Stimulated activated CD8-positive, alpha-beta memory T cell treated with anti-CD3 and anti-CD28 coated beads, Interleukin-7, amount 100 ng/mL, for 4 hours (primary cell): Measurements from ENCODE around the gene SLC2A14.
A peak's percentile ranks its signal among the peaks of the same experiment; 100 is the strongest.
"Not testable (repeated sequence)": the region's sequence is repeated elsewhere in the genome, so short reads cannot be mapped to it uniquely, and the experiment has no call there.

Experiments
- DNase-seq, 2 donors: peaks; one replicate each; pipeline ENCODE4 v3.0.0-alpha.2; 2020; ENCODE audit warnings: low read depth in 2 of 2

SLC2A14 gene

DNA sequence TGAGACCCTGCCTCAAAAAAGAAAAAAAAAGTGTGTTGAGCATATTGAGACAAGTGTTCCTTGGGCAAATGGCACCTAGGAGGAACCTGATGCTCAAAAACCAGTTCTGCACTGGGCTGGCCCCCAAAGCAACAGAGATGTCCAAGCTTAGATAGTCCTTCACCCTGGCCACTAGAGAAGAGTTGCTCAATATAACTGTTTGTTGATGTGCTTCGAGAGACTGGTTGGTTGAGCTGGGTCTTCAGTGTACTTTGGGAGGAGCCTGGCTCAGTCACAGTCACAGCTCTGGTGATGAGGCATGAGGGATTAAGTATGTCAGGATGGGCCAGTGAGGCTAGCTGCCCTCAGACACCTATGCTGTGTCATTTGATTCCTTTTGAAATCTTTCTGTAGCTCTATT is 38.0 kb downstream of the SLC2A14 start:
- no peak for DNase-seq

DNA sequence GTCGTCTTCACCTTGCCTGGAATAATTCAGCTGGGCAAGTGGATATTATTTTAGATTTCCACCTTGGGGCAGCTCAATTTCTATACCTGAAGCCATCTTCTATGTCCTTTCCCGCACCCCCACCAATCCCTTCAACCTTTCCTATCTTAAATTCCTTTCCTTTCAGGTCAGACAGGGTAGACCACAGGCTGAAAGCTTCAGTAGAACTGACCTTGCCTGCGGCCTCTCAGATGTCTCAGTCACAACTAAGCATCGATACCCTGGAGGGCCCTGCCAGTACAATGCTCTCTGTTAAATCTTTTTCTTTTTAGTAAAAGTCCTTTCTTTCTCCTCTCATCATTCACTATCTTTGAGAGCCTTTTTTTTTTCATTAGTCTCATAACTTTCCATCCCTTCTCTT is 38.9 kb downstream of the SLC2A14 start:
- DNase-seq, result no peak

DNA sequence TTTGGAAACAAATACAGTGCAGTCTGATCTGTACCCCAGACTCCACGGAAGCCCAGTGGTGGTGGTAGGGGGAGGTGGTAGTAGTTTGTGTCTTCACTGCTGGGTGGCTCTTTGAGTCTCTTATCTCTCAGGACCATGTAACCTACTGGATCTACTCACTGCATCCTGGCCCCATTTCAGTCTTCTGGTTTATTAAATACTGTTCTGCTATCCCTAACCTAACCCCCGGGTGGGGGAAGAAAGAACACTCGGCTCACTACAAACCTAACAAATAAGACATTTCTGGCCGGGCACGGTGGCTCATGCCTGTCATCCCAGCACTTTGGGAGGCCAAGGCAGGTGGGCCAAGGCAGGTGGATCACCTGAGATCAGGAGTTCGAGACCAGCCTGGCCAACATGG is 39.5 kb downstream of the SLC2A14 start:
- not testable (repeated sequence) for DNase-seq

DNA sequence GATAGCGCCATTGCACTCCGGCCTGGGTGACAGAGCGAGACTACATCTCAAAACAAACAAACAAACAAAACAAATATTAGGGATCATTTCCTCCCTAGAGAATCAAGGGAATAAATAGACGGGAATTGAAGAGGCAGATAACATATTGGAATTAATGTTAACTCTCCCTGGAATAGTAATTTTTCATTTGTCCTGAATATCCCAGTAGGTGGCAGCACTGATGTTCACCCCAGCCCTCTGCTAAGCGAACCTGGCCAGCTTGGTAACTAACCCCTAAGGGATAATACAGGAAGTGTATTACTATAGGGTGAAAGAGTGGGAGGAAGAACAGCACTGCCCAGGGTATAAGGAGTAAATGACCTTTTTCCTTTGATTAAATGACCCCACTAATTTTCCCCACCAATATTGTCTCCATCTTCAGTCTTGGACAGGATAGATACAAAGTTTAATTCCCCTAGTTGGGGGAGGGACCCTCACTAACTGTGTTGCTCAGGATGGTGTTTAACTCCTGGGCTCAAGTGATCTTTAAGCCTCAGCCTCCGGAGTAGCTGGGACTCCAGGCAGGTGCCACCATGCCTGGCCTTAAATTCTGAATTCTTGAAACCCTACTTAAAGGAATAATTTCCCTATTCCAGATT is 40.5 kb downstream of the SLC2A14 start:
- no peak for DNase-seq

DNA sequence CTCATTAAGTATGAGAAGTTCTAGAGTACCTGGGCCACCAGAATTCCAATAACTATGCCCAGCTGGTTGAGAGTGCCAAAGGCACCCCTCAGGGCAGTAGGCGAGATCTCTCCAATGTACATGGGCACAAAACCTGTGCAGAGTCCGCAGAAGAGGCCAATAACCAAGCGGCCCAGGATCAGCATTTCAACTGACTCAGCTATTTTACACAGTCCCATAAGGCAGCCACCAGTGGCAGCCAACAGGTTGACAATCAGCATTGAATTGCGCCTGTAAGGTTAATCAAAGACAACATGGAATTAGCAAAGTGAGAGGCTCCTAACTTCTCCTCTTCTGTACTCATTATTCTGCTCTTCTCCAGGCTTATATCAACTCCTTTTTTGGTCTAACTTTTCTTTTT is 43.0 kb downstream of the SLC2A14 start:
- not testable (repeated sequence) for DNase-seq

DNA sequence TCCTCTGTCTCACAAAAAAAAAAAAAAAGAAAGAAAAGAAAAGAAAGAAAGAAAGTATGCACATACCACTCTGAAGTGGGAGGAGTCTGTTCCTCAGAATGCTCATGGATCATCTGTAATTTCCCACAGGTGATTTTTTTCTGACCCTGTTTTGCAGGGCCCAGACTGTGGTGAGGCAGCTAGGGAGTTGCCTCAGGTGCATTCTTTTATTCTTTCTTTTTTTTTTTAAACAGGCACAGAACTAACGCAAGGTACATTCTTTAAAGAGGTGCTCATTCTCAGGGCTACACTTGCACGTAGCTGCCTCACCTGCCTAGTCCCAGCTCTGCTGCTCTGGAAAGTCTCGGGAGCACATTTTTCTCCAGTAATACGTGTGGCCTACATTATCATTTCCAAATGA is 47.0 kb downstream of the SLC2A14 start:
- DNase-seq, result not testable (repeated sequence)

DNA sequence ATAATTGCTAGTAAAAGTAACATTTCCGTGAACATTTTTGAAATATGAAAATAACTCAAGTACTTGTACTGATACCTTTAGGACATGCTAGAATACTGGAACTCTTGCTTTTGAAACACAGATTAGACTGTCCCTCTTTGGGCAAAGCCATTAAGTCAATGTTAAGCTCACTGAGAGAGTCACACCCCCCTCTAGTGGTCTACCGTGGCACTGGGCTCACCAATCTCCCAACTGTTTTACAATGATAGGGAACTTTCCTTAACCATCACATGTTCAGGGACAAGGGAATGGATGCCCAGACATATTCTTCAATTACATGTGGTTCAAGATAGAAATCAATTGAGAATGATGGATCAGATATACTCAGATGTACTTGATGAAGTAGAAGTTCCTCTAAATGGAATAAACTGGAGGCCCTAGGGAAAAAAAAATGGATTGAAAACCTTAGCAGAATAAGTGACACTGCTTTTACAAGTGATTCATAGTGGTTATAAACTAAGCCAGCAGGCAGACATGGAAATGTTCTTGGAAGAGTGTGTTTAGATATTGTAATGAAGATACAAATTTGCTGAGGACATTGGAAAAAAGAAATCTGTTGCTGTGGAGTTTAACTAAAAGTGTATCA is 65.7 kb downstream of the SLC2A14 start:
- peak; percentile 17 to 18 for DNase-seq

DNA sequence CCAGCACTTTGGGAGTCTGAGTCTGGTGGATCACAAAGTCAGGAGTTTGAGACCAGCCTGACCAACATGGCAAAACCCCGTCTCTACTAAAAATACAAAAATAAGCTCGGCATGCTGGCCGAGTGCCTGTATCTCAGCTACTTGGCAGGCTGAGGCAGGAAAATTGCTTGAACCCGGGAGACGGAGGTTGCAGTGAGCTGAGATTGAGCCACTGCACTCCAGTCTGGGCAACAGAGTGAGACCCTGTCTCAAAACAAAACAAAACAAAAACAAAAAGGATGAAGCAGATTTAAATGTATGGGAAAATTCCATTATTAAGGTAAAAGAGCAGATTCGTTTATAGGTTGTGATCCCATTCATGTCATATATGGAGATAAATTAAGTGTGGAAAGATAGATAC is 66.4 kb downstream of the SLC2A14 start:
- DNase-seq, result not testable (repeated sequence)

DNA sequence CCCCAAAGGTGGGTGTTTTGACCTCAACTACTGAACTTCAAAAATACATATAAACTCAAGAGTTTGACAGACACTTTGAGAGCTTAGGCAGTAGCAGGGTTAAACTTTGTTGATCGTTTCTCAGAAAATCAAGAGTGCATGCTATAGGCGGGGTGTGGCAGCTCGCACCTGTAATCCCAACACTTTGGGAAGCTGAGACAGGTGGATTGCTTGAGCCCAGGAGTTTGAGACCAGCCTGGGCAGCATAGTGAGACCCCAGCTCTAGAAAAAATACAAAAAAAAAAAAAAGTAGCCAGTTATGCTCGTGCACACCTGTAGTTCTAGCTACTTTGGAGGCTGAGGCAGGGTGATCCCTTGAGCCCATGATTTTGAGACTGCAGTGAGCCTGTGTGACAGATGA is 71.3 kb downstream of the SLC2A14 start:
- no peak for DNase-seq

DNA sequence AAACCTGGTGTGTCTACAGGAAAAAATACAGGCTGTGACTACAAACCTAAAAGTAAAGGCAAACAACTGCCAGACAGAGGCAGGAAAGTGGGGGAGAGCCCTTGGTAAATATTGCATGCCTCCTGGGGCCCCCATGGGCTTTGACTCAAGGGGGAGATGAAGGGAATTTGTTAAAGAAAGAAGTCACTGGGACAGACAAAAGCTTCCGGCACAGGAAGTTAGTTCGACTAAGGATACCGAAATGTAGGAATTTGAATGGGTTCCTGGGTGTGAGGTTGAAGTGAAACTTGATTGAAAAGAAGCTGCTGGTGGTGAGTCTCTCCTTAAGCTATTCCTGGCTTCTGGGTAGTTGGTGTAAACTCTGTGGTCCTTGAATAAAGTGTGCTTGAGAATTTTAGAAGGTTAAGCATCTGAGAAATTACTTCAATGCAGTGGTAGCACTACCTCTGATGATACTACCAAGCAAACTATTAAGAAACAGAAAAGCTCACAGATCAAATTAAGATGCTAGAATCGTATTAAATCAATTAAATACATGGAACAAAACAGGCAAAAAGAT is 73.9 kb downstream of the SLC2A14 start:
- DNase-seq, result not testable (repeated sequence)

DNA sequence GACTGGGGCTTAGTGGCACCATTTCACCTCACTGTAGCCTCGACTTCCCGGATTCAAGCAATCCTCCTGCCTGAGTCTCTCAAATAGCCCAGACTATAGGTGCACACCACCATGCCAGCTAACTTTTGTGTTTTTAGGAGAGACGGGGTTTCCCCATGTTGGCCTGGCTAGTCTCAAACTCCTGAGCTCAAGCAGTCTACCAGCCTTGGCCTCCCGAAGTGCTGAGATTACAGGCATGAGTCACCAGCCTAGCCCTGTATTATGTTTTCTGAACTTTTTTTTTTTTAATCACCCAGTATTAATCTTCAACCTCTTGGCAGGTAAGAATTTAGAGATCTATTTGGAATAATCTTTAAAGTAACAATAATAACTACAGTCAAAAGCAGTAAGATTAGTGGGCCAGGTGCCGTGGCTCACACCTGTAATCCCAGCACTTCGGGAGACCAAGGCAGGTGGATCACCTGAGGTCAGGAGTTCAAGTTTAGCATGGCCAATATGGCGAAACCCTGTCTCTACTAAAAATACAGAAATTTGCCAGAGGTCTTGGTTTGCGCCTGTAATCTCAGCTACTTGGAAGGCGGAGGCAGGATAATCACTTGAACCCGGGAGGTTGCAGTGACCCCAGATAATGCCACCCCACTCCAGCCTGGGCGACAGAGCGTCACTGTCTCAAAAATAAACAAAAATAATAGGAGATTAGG is 74.9 kb downstream of the SLC2A14 start:
- no peak for DNase-seq

DNA sequence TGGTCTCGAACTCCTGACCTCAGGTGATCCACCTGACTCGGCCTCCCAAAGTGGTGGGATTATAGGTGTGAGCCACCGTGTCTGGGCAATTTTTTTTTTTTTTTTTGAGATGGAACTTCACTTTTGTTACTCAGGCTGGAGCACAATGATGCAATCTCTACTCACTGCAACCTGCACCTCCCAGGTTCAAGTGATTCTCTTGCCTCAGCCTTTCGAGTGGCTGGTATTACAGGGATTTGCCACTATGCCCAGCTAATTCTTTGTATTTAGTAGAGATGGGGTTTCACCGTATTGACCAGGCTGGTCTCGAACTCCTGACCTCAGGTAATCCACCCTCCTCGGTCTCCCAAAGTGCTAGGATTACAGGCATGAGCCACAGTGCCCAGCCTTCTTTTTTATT is 75.4 kb downstream of the SLC2A14 start:
- DNase-seq, result not testable (repeated sequence)

DNA sequence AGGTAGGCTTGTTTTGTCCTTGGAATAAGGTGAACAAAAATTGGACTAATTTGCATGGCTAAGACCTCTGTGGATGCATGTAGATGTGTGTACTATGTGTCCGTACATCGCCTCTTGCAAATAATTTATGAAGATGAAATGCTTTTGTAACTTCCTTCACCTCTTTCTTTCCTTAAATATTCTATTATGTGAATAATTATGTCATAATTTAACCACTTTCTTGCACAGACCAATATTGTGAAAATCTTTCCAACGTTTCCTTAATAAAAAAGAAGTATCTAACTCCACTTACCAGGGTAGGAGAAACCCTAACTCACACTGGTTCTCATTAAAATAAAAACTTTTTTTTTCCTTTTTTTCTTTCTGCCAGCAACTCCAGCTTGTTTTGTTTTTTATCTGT is 79.5 kb downstream of the SLC2A14 start:
- DNase-seq, result no peak

DNA sequence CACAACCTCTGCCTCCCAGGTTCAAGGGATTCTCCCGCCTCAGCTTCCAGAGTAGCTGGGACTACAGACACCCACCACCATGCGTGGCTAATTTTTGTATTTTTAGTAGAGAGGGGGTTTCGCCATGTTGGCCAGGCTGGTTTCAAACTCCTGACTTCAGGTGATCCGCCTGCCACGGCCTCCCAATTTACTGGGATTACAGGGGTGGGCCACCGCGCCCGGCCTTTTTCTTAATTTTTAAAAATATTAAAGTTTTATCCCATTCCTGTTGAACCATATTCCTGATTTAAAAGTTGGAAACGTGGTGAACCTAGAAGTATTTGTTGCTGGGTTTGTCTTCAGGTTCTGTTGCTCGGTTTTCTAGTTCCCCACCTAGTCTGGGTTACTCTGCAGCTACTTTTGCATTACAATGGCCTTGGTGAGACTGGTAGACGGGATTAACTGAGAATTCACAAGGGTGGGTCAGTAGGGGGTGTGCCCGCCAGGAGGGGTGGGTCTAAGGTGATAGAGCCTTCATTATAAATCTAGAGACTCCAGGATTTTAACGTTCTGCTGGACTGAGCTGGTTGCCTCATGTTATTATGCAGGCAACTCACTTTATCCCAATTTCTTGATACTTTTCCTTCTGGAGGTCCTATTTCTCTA is 83.7 kb downstream of the SLC2A14 start, which contains the start of gene NANOG:
Gene NANOG (plus strand): TSS at position 519 of the 645 bp plus-strand sequence. CDS start 213 bp downstream, outside the sequence.
- not testable (repeated sequence) for DNase-seq

DNA sequence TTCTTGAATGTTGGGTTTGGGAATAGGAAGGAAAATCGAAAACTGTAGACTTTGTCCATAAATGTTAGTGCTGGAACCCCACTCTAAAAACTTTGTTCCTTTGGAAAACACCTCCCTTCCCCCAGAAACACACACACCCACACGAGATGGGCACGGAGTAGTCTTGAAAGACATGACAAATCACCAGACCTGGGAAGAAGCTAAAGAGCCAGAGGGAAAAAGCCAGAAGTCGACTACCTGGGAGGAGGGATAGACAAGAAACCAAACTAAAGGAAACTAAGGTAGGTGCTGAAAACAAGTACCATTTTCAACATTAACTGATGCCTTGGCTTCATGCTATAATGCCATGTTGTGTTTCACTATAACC is 84.4 kb downstream of the SLC2A14 start:
- no peak for DNase-seq

DNA sequence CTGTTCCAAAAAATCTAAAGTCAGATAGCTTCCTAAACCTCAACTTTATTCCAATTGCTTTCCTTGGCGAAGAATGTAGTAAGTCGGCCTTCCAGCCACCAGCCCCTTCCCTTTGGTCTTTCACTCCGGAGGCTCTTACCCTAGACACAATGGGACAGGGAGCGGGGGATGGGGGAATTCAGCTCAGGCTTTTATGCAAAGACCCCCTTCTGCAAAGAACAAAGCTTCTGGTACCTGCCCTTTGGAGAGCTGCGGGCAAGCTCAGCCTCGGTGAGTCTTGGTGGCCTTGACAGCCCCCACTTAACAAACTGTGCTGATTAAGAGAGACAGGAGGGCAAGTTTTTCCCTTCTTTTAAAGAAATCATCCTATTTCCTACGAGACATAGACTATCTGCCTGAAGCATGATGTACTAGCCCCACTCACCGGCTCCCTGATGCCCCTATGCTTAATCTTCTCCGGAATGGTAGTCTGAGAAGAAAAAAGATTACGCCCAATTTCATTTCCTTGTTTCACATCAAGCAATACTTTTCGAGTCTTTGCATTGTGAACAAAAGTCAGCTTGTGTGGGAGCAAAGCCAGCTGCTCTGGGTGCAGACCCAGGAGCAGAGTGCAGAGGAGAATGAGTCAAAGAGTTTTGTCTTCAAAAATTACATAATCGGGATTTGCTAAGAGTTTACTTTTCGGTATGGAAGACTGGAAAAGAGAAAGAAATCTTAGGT is 85.0 kb downstream of the SLC2A14 start:
- DNase-seq, result no peak

DNA sequence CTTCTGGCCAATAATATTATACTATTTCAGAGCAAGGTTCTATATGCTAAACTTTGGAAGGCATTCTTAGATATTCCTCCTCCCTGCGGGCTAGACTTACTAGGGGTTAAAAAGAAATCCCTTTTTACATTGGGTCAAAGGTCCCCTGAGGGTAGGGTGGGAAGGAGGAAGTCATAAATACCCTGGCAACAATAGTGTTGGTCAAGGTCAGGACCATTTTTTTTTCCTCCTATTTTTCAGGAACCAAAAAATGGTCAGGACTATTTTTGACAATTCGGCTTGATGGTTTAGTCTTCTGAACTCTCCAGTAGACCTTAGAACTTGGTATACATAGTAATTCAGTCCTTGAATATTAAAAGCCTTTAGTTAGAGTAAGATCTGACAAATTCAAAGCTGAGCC is 88.0 kb downstream of the SLC2A14 start:
- no peak for DNase-seq

DNA sequence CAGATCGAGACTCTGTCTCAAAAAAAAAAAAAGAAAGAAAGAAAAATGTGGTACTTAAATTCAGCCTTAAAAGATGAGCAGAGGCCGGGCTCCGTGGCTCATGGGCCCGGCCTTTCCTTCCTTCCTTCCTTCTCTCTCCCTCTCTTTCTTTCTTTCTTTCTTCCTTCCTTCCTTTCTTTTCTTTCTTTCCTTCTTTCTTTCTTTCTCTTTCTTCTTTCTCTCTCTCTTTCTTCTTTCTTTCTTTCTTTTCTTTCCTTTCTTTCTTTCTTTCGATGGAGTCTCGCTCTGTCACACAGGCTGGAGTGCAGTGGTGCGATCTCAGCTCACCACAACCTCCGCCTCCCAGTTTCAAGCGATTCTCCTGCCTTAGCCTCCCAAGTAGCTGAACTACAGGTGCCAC is 89.3 kb downstream of the SLC2A14 start:
- DNase-seq, result not testable (repeated sequence)

DNA sequence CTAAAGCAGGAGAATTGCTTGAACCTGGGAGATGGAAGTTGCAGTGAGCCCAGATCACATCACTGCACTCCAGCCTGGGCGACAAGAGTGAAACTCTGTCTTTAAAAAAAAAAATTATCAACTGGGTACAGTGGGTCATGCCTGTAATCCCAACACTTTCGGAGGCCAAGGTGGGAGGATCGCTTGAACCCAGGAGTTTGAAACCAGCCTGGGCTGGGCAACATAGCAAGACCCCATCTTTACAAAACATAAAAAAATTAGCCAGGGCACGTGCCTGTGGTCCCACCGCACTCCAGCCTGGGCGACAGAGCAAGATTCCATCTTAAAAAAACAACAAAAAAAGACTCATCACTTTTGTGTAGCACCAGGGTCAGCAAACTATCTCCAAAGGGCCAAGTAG is 90.7 kb downstream of the SLC2A14 start:
- no peak for DNase-seq

DNA sequence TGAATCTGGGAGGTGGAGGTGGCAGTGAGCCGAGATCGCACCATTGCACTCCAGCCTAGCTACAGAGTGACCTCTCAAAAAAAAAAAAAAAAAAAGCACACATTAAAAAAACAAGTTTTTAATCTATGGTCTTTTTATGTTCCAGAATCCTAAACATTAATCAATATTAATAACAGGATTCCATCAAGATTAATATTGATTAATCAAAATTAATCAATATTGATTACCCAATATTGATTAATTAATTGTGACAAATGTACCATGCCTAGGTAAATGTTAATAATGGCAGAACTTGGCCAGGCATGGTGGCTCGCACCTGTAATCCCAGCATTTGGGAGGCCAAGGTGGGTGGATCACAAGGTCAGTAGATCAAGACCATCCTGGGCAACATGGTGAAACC is 91.4 kb downstream of the SLC2A14 start:
- DNase-seq, result no peak

DNA sequence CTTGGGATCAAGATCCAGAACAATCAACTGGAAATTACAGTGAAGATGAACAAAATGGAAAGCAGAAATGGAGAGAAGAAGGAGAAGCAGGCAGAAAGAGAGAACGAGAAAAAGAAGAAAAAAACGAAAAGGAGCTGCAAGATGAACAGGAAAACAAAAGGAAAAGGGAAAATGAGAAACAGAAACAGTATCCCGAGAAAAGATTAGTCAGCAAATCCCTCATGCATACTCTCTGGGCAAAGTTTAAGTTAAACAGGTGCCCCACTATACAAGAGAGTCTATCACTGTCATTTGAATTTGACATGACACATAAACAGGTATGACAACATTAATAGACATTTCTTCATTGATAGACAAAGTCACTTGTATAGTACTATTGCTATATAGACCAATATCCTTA is 102.7 kb downstream of the SLC2A14 start:
- DNase-seq, result no peak
